Measurements from ENCODE around the gene COL12A1. TPM values are rescaled to one million over a fixed set of nuclear protein-coding genes. Genes with fewer than 3 reads are reported as not detected.

COL12A1 gene
- polyA plus RNA-seq, 1 donor (not counting 4 experiments of a cell fraction or from before 2014, with no cell fraction given), result 96.9 TPM

- Histone ChIP-seq H3K36me3 (ENCODE audit: control insufficient read depth in 2 of 2, extremely low read depth in 1 of 2, insufficient read depth in 2 of 2, low read length in 2 of 2) (peaks cover 3 to 14% of the 10 kb centered on the region in 2 experiments), H3K4me2 (ENCODE audit: control insufficient read depth, extremely low read depth, insufficient read depth, low read depth, low read length) (no peak overlapping the region), H3K4me1 (ENCODE audit: control insufficient read depth, extremely low read depth, insufficient read depth, low read length) (no peaks in the 10 kb centered on the region), H3K9ac (ENCODE audit: control insufficient read depth, extremely low read depth, insufficient read depth, low read length) (no peak overlapping the region), H4K20me1 (ENCODE audit: control insufficient read depth, extremely low read depth, insufficient read depth, low read length) (no peaks in the 10 kb centered on the region), H2AFZ (ENCODE audit: control insufficient read depth, low read length) (no peak overlapping the region), H3K27me3 (ENCODE audit: control insufficient read depth, extremely low read depth, insufficient read depth, low read length) (no peaks in the 10 kb centered on the region), H3K9me3 (ENCODE audit: control insufficient read depth, low read depth, low read length) (no peaks in the 10 kb centered on the region), H3K79me2 (ENCODE audit: control insufficient read depth, insufficient read depth, low read length) (no peaks in the 10 kb centered on the region), H3K9me1 (ENCODE audit: control insufficient read depth, extremely low read depth, insufficient read depth, low read length) (no peaks in the 10 kb centered on the region), H3K27ac (ENCODE audit: control insufficient read depth, insufficient read depth, low read length) (no peak overlapping the region), H3K4me3 (ENCODE audit: control insufficient read depth in 2 of 3, extremely low read depth in 1 of 3, insufficient read depth in 2 of 3, low read depth in 1 of 3, low read length in 3 of 3) (no peak overlapping the region)
- no peak for DNase-seq (ENCODE audit: low read depth, low spot score)
- FAIRE-seq, result no peak
- no peak for TF ChIP-seq EZH2 (IDR thresholded peaks at IDR 0.05; ENCODE audit: low read length)
- TF ChIP-seq, protein P1, sequence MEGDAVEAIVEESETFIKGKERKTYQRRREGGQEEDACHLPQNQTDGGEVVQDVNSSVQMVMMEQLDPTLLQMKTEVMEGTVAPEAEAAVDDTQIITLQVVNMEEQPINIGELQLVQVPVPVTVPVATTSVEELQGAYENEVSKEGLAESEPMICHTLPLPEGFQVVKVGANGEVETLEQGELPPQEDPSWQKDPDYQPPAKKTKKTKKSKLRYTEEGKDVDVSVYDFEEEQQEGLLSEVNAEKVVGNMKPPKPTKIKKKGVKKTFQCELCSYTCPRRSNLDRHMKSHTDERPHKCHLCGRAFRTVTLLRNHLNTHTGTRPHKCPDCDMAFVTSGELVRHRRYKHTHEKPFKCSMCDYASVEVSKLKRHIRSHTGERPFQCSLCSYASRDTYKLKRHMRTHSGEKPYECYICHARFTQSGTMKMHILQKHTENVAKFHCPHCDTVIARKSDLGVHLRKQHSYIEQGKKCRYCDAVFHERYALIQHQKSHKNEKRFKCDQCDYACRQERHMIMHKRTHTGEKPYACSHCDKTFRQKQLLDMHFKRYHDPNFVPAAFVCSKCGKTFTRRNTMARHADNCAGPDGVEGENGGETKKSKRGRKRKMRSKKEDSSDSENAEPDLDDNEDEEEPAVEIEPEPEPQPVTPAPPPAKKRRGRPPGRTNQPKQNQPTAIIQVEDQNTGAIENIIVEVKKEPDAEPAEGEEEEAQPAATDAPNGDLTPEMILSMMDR (optimal IDR thresholded peaks at IDR 0.05 in 1 of 3, IDR thresholded peaks at IDR 0.05 in 1 of 3, conservative IDR thresholded peaks at IDR 0.05 in 1 of 3; ENCODE audit: extremely low read depth in 1 of 3, insufficient read depth in 2 of 3, low read length in 3 of 3), result no peak
- dilution Hi-C loops (cut with MboI; ENCODE audit: extremely low pct_ligation_motif_present, low sequenced_read_pairs), result no loop called here
These were observed 97.4 kb downstream of the COL12A1 start for GRCh38 chr6:75108333-75108974.

DNA sequence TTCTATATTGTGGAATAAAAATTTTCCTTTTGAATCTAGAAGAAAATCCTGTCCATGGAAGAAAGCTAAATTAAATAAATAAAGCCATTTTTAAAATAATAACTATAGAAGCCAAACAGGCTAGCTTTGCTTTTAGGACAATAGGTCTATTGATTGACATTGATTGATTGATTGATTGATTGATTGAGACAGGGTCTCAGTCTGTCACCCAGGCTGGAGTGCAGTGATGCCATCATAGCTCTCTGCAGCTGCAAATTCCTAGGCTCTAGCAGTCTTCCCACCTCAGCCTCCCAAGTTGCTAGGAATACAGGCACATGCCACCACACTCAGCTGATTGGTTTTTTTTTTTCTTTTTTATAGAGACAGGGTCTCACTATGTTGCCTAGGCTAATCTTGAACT, 97.9 kb downstream of the COL12A1 start:
- Histone ChIP-seq H3K79me2 (ENCODE audit: control insufficient read depth, insufficient read depth, low read length) (no peaks in the 10 kb centered on the region), H3K27me3 (ENCODE audit: control insufficient read depth, extremely low read depth, insufficient read depth, low read length) (no peaks in the 10 kb centered on the region), H3K9me1 (ENCODE audit: control insufficient read depth, extremely low read depth, insufficient read depth, low read length) (no peaks in the 10 kb centered on the region), H3K4me3 (ENCODE audit: control insufficient read depth in 2 of 3, extremely low read depth in 1 of 3, insufficient read depth in 2 of 3, low read depth in 1 of 3, low read length in 3 of 3) (no peak overlapping the region), H3K36me3 (ENCODE audit: control insufficient read depth in 2 of 2, extremely low read depth in 1 of 2, insufficient read depth in 2 of 2, low read length in 2 of 2) (peaks cover 6 to 18% of the 10 kb centered on the region in 2 experiments), H3K4me2 (ENCODE audit: control insufficient read depth, extremely low read depth, insufficient read depth, low read depth, low read length) (no peak overlapping the region), H3K9me3 (ENCODE audit: control insufficient read depth, low read depth, low read length) (no peaks in the 10 kb centered on the region), H3K4me1 (ENCODE audit: control insufficient read depth, extremely low read depth, insufficient read depth, low read length) (no peaks in the 10 kb centered on the region), H3K9ac (ENCODE audit: control insufficient read depth, extremely low read depth, insufficient read depth, low read length) (no peak overlapping the region), H3K27ac (ENCODE audit: control insufficient read depth, insufficient read depth, low read length) (no peak overlapping the region), H2AFZ (ENCODE audit: control insufficient read depth, low read length) (no peak overlapping the region), H4K20me1 (ENCODE audit: control insufficient read depth, extremely low read depth, insufficient read depth, low read length) (no peaks in the 10 kb centered on the region)
- no peak for FAIRE-seq
- no peak for DNase-seq (ENCODE audit: low read depth, low spot score)
- dilution Hi-C loops (cut with MboI; ENCODE audit: extremely low pct_ligation_motif_present, low sequenced_read_pairs), result no loop called here
- no peak for TF ChIP-seq EZH2 (IDR thresholded peaks at IDR 0.05; ENCODE audit: low read length)
- TF ChIP-seq, protein P1 (optimal IDR thresholded peaks at IDR 0.05 in 1 of 3, IDR thresholded peaks at IDR 0.05 in 1 of 3, conservative IDR thresholded peaks at IDR 0.05 in 1 of 3; ENCODE audit: extremely low read depth in 1 of 3, insufficient read depth in 2 of 3, low read length in 3 of 3), result no peak

Measured in keratinocyte (primary cell).